Type B pancreatic cell (in vitro differentiated cells): ENCODE data around the gene MASP1. TPM values are rescaled to one million over a fixed set of nuclear protein-coding genes. Genes with fewer than 3 reads are reported as not detected.

Experiments used
- DNase-seq: peaks from one replicate; pipeline ENCODE4 v3.0.0; 2021; ENCODE audit warnings: mixed read lengths; ENCODE audit not compliant: unreplicated experiment; ENCODE audit errors: extremely low spot score
- H3K27ac Mint-ChIP-seq: 2 replicates; pipeline ENCODE4 v1.8.0; 2021; ENCODE audit warnings: mild to moderate bottlenecking, mixed read lengths
- H3K27me3 Mint-ChIP-seq: 2 replicates; pipeline ENCODE4 v1.8.0; 2021; ENCODE audit warnings: mixed read lengths
- H3K36me3 Mint-ChIP-seq: 2 replicates; pipeline ENCODE4 v1.8.0; 2021; ENCODE audit warnings: mixed read lengths
- H3K4me1 Mint-ChIP-seq: one replicate; pipeline ENCODE4 v1.8.0; 2021; ENCODE audit warnings: mixed read lengths; ENCODE audit not compliant: unreplicated experiment
- H3K4me3 Mint-ChIP-seq: 2 replicates; pipeline ENCODE4 v1.8.0; 2021; ENCODE audit warnings: mild to moderate bottlenecking, mixed read lengths
- H3K9me3 Mint-ChIP-seq: 2 replicates; pipeline ENCODE4 v1.8.0; 2021; ENCODE audit warnings: mixed read lengths
- total RNA-seq: library from RNA; stranded (reverse); gene quantifications from 2 replicates; pipeline ENCODE4 v1.2.1, GENCODE V29; 2021; ENCODE audit warnings: low replicate concordance
- TF ChIP-seq, protein P1 (sequence below): fragments of 200-600 bp; sonication (generic); conservative IDR thresholded peaks from 2 replicates; pipeline ENCODE4 v1.5.0; 2021; ENCODE audit warnings: antibody characterized with exemption, mild to moderate bottlenecking

The MASP1 gene
- total RNA-seq, 1 donor from 2014 or later = 1.6 TPM

DNA sequence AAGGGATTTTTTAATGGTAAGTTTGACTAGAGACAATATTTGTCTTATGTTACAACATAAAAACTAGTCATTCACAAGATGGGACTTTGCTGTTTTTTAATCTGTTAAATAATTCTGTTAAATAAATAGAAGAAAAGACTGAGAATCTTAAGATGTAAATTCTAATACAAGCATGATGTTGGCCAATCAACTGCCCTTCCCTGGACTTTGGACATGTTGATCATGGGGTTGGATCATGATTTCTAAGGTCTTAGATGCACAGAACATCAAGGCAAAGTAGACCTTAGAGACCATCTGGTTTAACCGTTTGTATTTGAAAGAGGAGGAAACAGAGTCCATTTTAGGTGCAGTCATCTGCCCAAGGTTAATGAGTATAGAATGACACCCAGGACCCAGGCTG, 10.9 kb downstream of the MASP1 start:
- Mint-ChIP-seq H3K4me3 (no peak overlapping the region), H3K36me3 (no peaks in the 10 kb centered on the region), H3K4me1 (peaks cover 13% of the 10 kb centered on the region), H3K27me3 (peaks cover 15% of the 10 kb centered on the region), H3K27ac (no peak overlapping the region), H3K9me3 (no peaks in the 10 kb centered on the region)
- TF ChIP-seq, protein P1, sequence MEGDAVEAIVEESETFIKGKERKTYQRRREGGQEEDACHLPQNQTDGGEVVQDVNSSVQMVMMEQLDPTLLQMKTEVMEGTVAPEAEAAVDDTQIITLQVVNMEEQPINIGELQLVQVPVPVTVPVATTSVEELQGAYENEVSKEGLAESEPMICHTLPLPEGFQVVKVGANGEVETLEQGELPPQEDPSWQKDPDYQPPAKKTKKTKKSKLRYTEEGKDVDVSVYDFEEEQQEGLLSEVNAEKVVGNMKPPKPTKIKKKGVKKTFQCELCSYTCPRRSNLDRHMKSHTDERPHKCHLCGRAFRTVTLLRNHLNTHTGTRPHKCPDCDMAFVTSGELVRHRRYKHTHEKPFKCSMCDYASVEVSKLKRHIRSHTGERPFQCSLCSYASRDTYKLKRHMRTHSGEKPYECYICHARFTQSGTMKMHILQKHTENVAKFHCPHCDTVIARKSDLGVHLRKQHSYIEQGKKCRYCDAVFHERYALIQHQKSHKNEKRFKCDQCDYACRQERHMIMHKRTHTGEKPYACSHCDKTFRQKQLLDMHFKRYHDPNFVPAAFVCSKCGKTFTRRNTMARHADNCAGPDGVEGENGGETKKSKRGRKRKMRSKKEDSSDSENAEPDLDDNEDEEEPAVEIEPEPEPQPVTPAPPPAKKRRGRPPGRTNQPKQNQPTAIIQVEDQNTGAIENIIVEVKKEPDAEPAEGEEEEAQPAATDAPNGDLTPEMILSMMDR = no peak
- no peak for DNase-seq

DNA sequence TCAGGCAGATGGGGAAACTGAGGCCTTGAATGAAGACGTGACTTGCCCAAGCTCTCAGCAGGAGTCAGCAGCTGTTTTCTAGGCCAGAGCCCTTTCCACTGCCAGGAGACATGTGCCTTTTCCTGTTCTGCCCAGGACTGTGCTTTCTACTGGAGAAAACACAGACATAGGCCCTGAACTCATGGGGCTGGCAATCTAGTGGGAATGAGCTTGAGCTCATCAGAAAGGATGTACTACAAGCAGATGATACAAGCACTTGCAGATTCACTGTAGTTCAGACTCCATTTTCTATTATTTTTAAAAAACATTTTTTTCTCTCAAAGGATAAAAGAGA, 14.4 kb downstream of the MASP1 start:
- Mint-ChIP-seq H3K27ac (no peak overlapping the region), H3K4me1 (peaks cover 16% of the 10 kb centered on the region), H3K36me3 (no peaks in the 10 kb centered on the region), H3K4me3 (no peak overlapping the region), H3K9me3 (no peaks in the 10 kb centered on the region), H3K27me3 (peaks cover 12% of the 10 kb centered on the region)
- DNase-seq = no peak
- TF ChIP-seq, protein P1 = no peak

DNA sequence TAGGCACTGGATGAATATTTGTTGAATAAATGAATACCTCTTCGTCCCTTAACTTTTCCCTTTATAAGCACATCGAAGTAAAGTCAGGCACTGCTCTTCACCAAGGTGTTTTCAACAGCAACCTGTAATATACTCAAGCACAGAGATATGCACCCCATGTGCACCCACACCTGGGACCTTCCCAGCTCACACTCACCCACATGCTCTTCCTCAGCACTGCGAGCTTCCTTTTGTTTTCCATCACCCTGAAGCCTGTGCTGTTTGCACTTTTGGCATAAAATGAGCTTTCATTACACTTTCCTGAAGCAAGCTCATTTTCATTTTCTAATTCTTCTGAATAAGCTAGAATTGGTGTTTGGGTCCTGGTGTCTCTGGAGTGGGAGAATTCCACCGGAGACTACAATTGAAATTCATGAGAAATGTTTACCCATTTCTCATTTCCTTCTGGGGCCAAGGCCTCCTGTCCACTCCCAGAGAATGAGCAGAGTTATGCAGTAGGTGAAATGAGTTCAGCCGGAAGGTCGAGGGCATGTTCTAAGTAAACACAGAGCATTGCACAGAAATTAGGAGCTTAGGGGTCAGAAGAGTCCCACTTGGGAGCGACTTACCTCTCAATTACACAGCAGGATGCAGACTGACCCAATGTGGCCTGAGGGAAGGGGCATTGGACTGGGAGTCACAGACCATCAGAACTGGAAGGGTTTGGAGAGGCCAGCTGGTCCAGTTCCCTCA, 15.0 kb downstream of the MASP1 start:
- no peaks in the 10 kb centered on the region for H3K36me3 Mint-ChIP-seq
- no peak overlapping the region for H3K27ac Mint-ChIP-seq
- no peak overlapping the region for H3K4me3 Mint-ChIP-seq
- DNase-seq = no peak
- peaks cover 4% of the 10 kb centered on the region for H3K9me3 Mint-ChIP-seq
- peaks cover 15% of the 10 kb centered on the region for H3K27me3 Mint-ChIP-seq
- TF ChIP-seq, protein P1 = no peak
- peaks cover 16% of the 10 kb centered on the region for H3K4me1 Mint-ChIP-seq

DNA sequence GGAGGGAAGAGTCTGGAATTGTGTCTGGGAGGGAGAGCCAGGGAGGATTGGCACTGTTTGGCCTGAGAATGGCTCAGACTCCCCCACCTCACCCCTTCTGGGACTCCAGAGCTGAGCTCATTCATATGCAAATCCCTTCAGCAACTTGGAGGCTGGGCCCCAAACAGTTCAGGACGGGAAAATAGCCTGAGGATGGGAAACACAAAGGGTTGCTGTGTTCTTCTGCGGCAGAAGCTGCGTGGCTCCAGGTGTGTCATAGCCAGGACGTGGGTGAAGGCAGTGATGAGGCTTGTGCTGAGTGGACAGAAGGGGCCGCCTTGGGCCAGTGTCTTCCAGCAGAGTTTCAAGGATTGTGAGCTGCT, 16.6 kb downstream of the MASP1 start:
- Mint-ChIP-seq H3K27ac (no peak overlapping the region), H3K9me3 (peaks cover 11% of the 10 kb centered on the region), H3K4me3 (no peak overlapping the region), H3K4me1 (peaks cover 16% of the 10 kb centered on the region), H3K36me3 (peaks cover 5% of the 10 kb centered on the region), H3K27me3 (peaks cover 13% of the 10 kb centered on the region)
- no peak for DNase-seq
- TF ChIP-seq, protein P1 = no peak

DNA sequence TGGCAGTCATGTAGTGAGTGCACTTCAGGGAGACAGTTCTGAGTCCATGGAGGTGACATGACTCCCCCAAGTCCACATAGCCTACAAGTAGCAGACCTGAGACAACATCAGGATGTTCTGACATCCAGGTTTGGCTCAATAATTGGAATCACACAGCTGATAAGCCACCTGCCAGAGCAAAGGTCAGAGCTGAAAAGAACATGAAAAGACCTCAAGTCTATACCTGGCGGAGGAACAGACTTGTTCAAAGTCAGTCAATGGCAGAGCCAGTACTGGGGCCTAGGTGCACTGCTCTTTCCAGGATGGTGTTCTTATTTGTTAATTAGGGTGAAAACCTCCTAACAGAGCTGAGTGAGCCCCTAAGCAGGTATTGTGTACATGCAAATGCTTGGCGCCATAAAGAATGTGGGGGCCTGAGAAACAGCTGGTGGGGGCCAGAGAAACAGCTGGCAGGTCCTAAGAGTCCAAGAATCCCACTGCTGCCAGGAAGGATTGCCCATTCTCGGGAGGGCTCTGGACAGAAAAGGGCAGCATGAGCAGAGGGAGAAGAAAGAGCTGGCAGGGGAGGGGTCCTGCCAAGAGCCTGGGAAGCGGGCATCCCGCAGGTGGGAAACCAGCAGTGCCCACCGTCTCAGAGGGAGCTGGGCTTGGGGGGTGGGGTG, 17.1 kb downstream of the MASP1 start:
- Mint-ChIP-seq H3K27ac (no peak overlapping the region), H3K4me1 (peaks cover 16% of the 10 kb centered on the region), H3K36me3 (peaks cover 5% of the 10 kb centered on the region), H3K4me3 (no peak overlapping the region), H3K27me3 (peaks cover 9% of the 10 kb centered on the region), H3K9me3 (peaks cover 16% of the 10 kb centered on the region)
- no peak for DNase-seq
- TF ChIP-seq, protein P1 = no peak
